Measurements from ENCODE around the gene NLRP5.

The NLRP5 gene

DNA sequence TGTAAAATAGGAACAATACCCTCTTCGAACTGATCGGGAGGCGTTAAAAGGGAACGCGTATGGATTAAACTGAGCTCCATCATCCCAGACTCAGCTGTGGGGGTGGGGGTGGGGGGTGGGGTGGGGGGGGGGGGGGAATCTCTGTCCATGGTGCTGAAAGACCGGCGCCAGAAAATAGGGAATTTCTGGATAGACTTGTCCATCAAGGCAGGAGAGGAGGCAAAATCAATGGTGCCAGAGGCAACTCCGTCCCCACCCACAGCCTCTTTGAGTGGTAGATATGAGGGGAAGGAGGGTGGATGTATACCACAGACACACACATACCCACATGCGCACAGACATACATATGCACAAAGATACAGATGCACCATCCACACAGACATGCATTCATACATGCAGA is 97.1 kb downstream of the NLRP5 start:
- ChIA-PET CTCF (interaction anchor here (0.9 to 2.3 kb wide), 2 partner anchors 169 to 249 kb away, joined by 3 to 12 read pairs; no protein-coding TSS in a partner anchor), POLR2A (interaction anchor here (0.6 kb wide), 1 partner anchor 573 kb away, joined by 7 read pairs; no protein-coding TSS in a partner anchor)
- TF ChIP-seq, protein P1, sequence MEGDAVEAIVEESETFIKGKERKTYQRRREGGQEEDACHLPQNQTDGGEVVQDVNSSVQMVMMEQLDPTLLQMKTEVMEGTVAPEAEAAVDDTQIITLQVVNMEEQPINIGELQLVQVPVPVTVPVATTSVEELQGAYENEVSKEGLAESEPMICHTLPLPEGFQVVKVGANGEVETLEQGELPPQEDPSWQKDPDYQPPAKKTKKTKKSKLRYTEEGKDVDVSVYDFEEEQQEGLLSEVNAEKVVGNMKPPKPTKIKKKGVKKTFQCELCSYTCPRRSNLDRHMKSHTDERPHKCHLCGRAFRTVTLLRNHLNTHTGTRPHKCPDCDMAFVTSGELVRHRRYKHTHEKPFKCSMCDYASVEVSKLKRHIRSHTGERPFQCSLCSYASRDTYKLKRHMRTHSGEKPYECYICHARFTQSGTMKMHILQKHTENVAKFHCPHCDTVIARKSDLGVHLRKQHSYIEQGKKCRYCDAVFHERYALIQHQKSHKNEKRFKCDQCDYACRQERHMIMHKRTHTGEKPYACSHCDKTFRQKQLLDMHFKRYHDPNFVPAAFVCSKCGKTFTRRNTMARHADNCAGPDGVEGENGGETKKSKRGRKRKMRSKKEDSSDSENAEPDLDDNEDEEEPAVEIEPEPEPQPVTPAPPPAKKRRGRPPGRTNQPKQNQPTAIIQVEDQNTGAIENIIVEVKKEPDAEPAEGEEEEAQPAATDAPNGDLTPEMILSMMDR (IDR thresholded peaks at IDR 0.05; ENCODE audit: control extremely low read depth, extremely low read depth, low read depth, missing control alignments) = no peak
- no peak for DNase-seq (ENCODE audit: extremely low spot score)

DNA sequence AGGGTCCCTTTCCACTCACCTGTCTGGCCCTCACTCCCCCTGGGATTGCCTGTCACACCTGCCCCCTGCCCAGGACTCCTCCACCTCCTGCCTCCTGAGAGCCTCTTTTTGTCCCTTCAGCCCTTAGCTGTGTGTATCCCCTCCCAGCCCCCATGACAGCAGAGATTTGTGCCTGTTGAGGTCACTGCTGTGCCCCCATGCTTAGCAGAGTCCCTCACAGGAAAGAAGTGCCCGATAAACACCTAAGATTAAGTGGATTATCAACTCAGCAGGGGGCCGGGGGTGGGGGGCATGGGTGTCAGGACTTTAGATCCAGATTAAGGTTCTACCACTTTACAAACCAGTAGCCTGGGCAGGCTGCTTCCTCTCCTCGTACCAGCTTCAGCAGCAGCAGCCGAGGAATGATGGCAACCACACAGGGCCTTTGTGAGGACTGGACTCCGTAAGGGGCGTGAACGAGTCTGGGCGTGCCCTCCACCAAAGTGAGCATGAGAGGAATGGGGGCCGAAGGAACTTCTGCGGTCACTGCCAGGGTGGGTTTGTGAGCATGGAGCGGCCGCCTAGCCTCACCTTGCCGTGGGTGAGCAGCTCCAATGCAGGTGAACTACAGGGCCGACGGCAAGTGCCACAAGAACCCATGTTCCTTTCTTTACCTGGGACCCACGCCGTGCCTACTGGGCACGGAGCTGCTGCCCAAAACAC is 98.4 kb downstream of the NLRP5 start:
- ChIA-PET CTCF (interaction anchor here (0.8 to 2.3 kb wide), 6 partner anchors 9 to 169 kb away, joined by 3 to 13 read pairs (median 4); no protein-coding TSS in a partner anchor), POLR2A (no interaction called here)
- TF ChIP-seq, protein P1 (IDR thresholded peaks at IDR 0.05; ENCODE audit: control extremely low read depth, extremely low read depth, low read depth, missing control alignments) = no peak
- no peak for DNase-seq (ENCODE audit: extremely low spot score)

DNA sequence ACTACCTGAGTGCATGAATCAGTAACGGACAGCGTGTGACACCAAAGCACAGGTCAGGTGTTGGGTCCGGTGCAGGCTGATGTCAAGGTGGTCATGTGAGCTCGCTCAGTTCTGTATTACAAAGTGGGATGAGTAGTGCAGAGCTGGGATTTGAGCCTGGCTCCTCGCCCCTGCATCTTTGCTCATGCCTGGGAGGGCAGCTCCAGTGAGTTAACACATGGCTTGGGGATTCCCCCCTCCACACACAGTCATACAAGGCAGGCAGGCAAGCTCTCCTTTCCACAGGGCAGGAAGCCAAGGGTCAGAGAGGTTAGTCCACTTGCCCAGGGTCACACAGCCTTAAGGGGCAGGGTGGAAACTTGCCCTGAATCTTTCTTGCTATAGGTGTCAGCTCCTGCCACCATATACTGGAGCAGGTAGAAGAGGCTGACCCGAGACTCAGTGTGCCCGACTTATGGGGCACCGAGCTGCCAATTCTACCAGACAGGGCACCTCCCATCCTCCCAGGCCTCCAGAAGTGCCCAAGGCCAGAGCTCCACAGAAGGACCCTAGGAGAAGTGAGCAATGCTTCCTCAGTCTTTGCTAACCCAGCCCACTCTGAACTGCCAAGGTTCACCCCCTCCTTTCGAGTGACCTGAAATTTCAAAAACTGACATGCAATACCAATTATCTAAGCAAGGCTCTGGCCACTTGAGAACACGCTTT is 99.1 kb downstream of the NLRP5 start:
- no peak for DNase-seq (ENCODE audit: extremely low spot score)
- ChIA-PET POLR2A (no interaction called here), CTCF (interaction anchor here (0.8 to 2.3 kb wide), 6 partner anchors 10 to 168 kb away, joined by 3 to 13 read pairs (median 4); no protein-coding TSS in a partner anchor)
- TF ChIP-seq, protein P1 (IDR thresholded peaks at IDR 0.05; ENCODE audit: control extremely low read depth, extremely low read depth, low read depth, missing control alignments) = no peak

DNA sequence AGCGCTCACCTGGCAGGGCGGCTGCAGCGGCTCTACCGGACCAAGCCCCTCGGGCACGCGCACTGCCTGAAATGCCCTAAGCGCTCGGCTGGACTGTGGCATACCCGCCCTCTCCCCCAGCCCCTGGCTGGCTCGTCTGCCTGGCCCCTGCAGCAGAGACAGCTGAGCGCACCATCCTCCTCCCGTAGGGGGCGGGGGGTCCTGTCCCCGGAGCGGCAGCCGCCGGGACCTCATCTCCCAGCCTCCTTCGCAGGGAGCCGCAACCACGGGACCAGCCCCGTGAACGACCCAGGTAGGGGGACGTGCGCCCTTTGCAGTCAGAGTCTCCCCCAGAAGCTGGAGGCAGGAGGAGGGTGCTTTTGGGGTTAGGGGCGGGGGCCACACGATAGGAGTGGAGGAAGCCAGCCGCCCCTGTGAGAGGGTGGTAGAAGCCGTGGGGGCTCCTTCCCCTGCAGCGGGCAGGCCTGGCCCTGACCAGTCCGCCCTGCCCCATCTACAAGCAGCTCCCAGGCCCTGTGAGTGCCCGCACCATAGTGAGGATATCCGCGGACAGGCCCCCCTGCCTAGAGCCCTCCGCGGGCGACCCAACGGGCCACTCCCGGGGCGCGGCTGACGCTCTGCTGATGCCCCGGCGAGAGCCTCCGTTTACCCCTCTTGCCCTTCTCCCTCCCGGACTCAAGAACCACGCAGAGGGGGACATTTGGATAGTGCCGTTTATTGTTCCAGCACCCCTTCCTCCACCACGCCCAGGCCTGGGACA is 100.3 kb downstream of the NLRP5 start:
- DNase-seq (ENCODE audit: extremely low spot score) = no peak
- TF ChIP-seq, protein P1 (IDR thresholded peaks at IDR 0.05; ENCODE audit: control extremely low read depth, extremely low read depth, low read depth, missing control alignments) = no peak
- ChIA-PET CTCF (no interaction called here), POLR2A (no interaction called here)

DNA sequence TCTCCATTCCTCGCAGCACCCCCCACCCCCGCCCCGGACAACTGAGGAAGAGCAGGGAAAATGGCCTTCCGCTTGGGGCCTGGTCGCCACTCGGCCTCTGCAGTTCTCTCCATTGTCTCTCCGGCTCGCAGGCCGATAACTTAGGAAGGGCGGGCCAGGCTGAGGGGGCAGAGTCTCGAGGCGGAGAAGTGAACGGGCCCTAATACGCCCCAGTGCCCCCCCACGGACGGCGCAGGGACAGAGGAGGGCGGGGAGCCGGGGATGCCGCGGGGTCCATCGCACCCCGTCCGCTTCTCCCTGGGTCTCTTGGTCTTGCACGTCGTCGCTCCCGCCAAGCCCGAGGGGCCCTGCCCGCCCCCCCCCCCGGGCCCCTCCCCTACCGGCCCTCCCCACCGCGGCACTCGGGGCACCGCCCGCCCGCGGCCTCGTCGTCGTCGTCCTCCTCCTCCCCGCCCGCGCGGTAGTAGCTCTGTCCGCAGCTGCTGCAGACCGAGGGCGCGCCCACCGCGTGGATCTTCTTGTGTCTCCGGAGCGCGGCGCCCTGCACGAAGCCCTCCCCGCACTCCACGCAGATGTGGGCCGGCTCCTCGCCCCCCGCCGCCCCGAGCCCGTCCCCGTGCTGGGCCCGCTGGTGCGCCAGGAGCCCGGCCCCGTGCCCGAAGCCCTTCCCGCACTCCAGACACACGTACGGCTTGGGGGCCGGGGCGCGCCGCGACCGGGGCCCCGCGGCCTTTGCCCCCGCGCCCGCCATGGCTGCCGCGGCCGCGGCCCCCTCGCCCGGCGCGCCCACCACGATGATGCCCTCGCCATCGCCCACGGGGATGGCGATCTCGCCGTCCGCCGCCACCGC is 101.3 kb downstream of the NLRP5 start:
- ChIA-PET POLR2A (no interaction called here), CTCF (interaction anchor here (1.0 kb wide), 1 partner anchor 17 kb away, joined by 3 read pairs; no protein-coding TSS in a partner anchor)
- DNase-seq (ENCODE audit: extremely low spot score) = no peak
- TF ChIP-seq, protein P1 (IDR thresholded peaks at IDR 0.05; ENCODE audit: control extremely low read depth, extremely low read depth, low read depth, missing control alignments) = no peak
